H1 (cell line): Measurements from ENCODE around the gene ELAPOR2. TPM values are rescaled to one million over a fixed set of nuclear protein-coding genes. Genes with fewer than 3 reads are reported as not detected.

Experiments used
- CTCF ChIA-PET: fragments of 300-600 bp; sonication (Branson Sonifier 250); formaldehyde crosslinking; loops from one replicate; lab custom pipeline; 2021; ENCODE audit not compliant: partially characterized antibody; lab: Charles Lee
- POLR2A ChIA-PET: fragments of 300-600 bp; sonication (Branson Sonifier 250); formaldehyde crosslinking; loops from one replicate; lab custom pipeline; 2021; ENCODE audit warnings: inconsistent platforms; ENCODE audit not compliant: partially characterized antibody; lab: Charles Lee
- DNase-seq, 2 experiments: peaks; one replicate each; pipeline versions ENCODE4 v3.0.0 to v3.0.0-alpha.2; 2010 to 2022; ENCODE audit warnings: low spot score in 2 of 2, low read depth in 1 of 2, mixed read lengths in 1 of 2
- FAIRE-seq: peaks from 2 replicates; lab custom pipeline; 2011; peaks lifted over from hg19 to GRCh38; lab: Jason Lieb, UNC
- H2AFZ ChIP-seq: 2 replicates; pipeline ENCODE4 v1.8.1; 2012; ENCODE audit warnings: low read length, inconsistent platforms
- H2AK5ac ChIP-seq: 2 replicates; pipeline ENCODE4 v1.6.1; 2013; ENCODE audit warnings: low read depth, low read length
- H2BK120ac ChIP-seq: replicated peaks from 2 replicates; pipeline ENCODE3; 2013; ENCODE audit warnings: low read depth, low read length, inconsistent platforms
- H2BK12ac ChIP-seq: 2 replicates; pipeline ENCODE4 v1.6.1; 2013; ENCODE audit warnings: low read depth, low read length
- H2BK15ac ChIP-seq: 2 replicates; pipeline ENCODE4 v1.6.1; 2013; ENCODE audit warnings: low read length
- H2BK20ac ChIP-seq: 2 replicates; pipeline ENCODE4 v1.6.1; 2013; ENCODE audit warnings: low read length
- H2BK5ac ChIP-seq: 2 replicates; pipeline ENCODE4 v1.6.1; 2013; ENCODE audit warnings: low read depth, low read length
- H3K14ac ChIP-seq: 2 replicates; pipeline ENCODE4 v1.6.1; 2013; ENCODE audit warnings: inconsistent platforms; ENCODE audit not compliant: insufficient read length
- H3K18ac ChIP-seq: 2 replicates; pipeline ENCODE4 v1.6.1; 2013; ENCODE audit warnings: low read length; ENCODE audit errors: extremely low read depth
- H3K23ac ChIP-seq: 2 replicates; pipeline ENCODE4 v1.6.1; 2013; ENCODE audit warnings: inconsistent platforms; ENCODE audit not compliant: insufficient read length
- H3K23me2 ChIP-seq: 2 replicates; pipeline ENCODE4 v1.6.1; 2013; ENCODE audit warnings: low read depth, low read length
- H3K27ac ChIP-seq: 2 replicates; pipeline ENCODE4 v1.6.1; 2011; ENCODE audit warnings: low read depth, low read length, inconsistent platforms
- H3K27me3 ChIP-seq, 4 experiments: replicated peaks in 1 of 4; 1 replicate in 1 of 4; 2 replicates in 3 of 4; pipeline versions ENCODE4 v1.6.1 to v1.8.1; 2011 to 2013; ENCODE audit warnings: low read length in 3 of 4, mild to moderate bottlenecking in 3 of 4, inconsistent platforms in 2 of 4, mixed read lengths in 2 of 4, moderate library complexity in 1 of 4; ENCODE audit not compliant: control insufficient read depth in 3 of 4, insufficient read depth in 3 of 4; ENCODE audit errors: extremely low read depth in 1 of 4
- H3K36me3 ChIP-seq, 4 experiments: 2 replicates each; pipeline versions ENCODE4 v1.6.1 to v1.8.1; 2011 to 2013; ENCODE audit warnings: mild to moderate bottlenecking in 4 of 4, low read length in 3 of 4, moderate library complexity in 2 of 4, control low read depth in 1 of 4, inconsistent platforms in 1 of 4; ENCODE audit not compliant: insufficient read depth in 4 of 4, control insufficient read depth in 2 of 4
- H3K4ac ChIP-seq: replicated peaks from 2 replicates; pipeline ENCODE3; 2013; ENCODE audit warnings: low read length, low read depth, mixed read lengths, inconsistent platforms; ENCODE audit not compliant: insufficient read length
- H3K4me1 ChIP-seq, 4 experiments: replicated peaks in 1 of 4; 1 replicate in 1 of 4; 2 replicates in 3 of 4; pipeline versions ENCODE4 v1.6.1 to v1.8.1; 2011 to 2013; ENCODE audit warnings: low read length in 3 of 4, inconsistent platforms in 2 of 4, mixed read lengths in 1 of 4; ENCODE audit not compliant: insufficient read depth in 4 of 4, control insufficient read depth in 3 of 4
- H3K4me2 ChIP-seq, 2 experiments: 2 replicates each; pipeline versions ENCODE4 v1.6.1 to v1.8.1; 2011 to 2013; ENCODE audit warnings: low read depth in 2 of 2, low read length in 2 of 2, control low read depth in 1 of 2, inconsistent platforms in 1 of 2, mild to moderate bottlenecking in 1 of 2; ENCODE audit not compliant: insufficient read depth in 1 of 2
- H3K4me3 ChIP-seq, 4 experiments: fragments of 200-600, 300-600 bp in 1 of 4; sonication (generic), shearing (Covaris generic), sonication (Bioruptor Twin) in 1 of 4; 2 replicates each; pipeline versions ENCODE4 v1.5.1 to v1.8.1; 2011 to 2016; ENCODE audit warnings: low read length in 4 of 4, low read depth in 3 of 4, control low read depth in 2 of 4, inconsistent platforms in 2 of 4, mild to moderate bottlenecking in 2 of 4, mixed read lengths in 1 of 4, moderate library complexity in 1 of 4; ENCODE audit not compliant: insufficient read depth in 2 of 4; ENCODE audit errors: extremely low read depth in 1 of 4
- H3K56ac ChIP-seq: replicated peaks from 2 replicates; pipeline ENCODE3; 2013; ENCODE audit warnings: low read depth, mild to moderate bottlenecking, mixed read lengths, low read length, inconsistent platforms; ENCODE audit not compliant: insufficient read length
- H3K79me1 ChIP-seq: 2 replicates; pipeline ENCODE4 v1.6.1; 2013; ENCODE audit warnings: low read depth, low read length, control low read depth
- H3K79me2 ChIP-seq, 2 experiments: 2 replicates each; pipeline versions ENCODE4 v1.6.1 to v1.8.1; 2012 to 2013; ENCODE audit warnings: low read length in 2 of 2, mild to moderate bottlenecking in 2 of 2, inconsistent platforms in 1 of 2; ENCODE audit not compliant: insufficient read depth in 2 of 2, control insufficient read depth in 1 of 2
- H3K9ac ChIP-seq, 4 experiments: replicated peaks in 1 of 4; 1 replicate in 1 of 4; 2 replicates in 3 of 4; pipeline versions ENCODE4 v1.6.1 to v1.8.1; 2011 to 2013; ENCODE audit warnings: low read depth in 3 of 4, low read length in 3 of 4, control low read depth in 2 of 4, mild to moderate bottlenecking in 2 of 4, moderate library complexity in 2 of 4, inconsistent platforms in 1 of 4; ENCODE audit errors: extremely low read depth in 1 of 4
- H3K9me3 ChIP-seq, 2 experiments: 2 replicates each; pipeline versions ENCODE4 v1.6.1 to v1.8.1; 2012 to 2013; ENCODE audit warnings: mild to moderate bottlenecking in 2 of 2, moderate library complexity in 2 of 2, control low read depth in 1 of 2, inconsistent platforms in 1 of 2, low read depth in 1 of 2, low read length in 1 of 2, mixed read lengths in 1 of 2; ENCODE audit not compliant: insufficient read depth in 2 of 2
- H4K20me1 ChIP-seq, 2 experiments: replicated peaks in 1 of 2; 2 replicates each; pipeline versions ENCODE3 to v1.8.1; 2011 to 2013; ENCODE audit warnings: inconsistent platforms in 2 of 2, low read length in 2 of 2, mild to moderate bottlenecking in 1 of 2; ENCODE audit not compliant: insufficient read depth in 2 of 2, control insufficient read depth in 1 of 2
- H4K5ac ChIP-seq: 2 replicates; pipeline ENCODE4 v1.6.1; 2013; ENCODE audit warnings: low read length, low read depth, mixed read lengths, inconsistent platforms; ENCODE audit not compliant: insufficient read length
- H4K8ac ChIP-seq: 2 replicates; pipeline ENCODE4 v1.8.0; 2013; ENCODE audit warnings: mild to moderate bottlenecking, moderate library complexity, low read length, inconsistent platforms; ENCODE audit not compliant: insufficient read depth; ENCODE audit errors: extremely low read depth
- H4K91ac ChIP-seq: replicated peaks from 2 replicates; pipeline ENCODE3; 2013; ENCODE audit warnings: low read length, mixed read lengths, inconsistent platforms; ENCODE audit not compliant: insufficient read length
- CBX5 ChIP-seq: fragments of 300-800, 300-1000 bp; sonication (generic); IDR thresholded peaks from 2 replicates; pipeline ENCODE4 v1.7.1; 2016; ENCODE audit warnings: antibody characterized with exemption, low read length, low read depth
- CEBPB ChIP-seq: IDR thresholded peaks from 2 replicates; pipeline ENCODE4 v1.6.1; 2012; ENCODE audit warnings: low read depth, low read length
- CHD1 ChIP-seq: IDR thresholded peaks from 2 replicates; pipeline ENCODE4 v1.6.1; 2012; ENCODE audit warnings: low read depth, low read length, improper control_type of control experiment
- EP300 ChIP-seq, 2 experiments: IDR thresholded peaks; 1 replicate in 1 of 2; 2 replicates in 1 of 2; pipeline ENCODE4 v1.6.1; 2011 to 2012; ENCODE audit warnings: low read depth in 2 of 2, low read length in 2 of 2, mild to moderate bottlenecking in 2 of 2, borderline replicate concordance in 1 of 2, inconsistent platforms in 1 of 2, moderate library complexity in 1 of 2
- HDAC2 ChIP-seq, 2 experiments: fragments of 300-600 bp in 1 of 2; sonication (generic) in 1 of 2; IDR thresholded peaks; 2 replicates each; pipeline ENCODE4 v1.6.1; 2011 to 2012; ENCODE audit warnings: low read depth in 2 of 2, low read length in 2 of 2, mild to moderate bottlenecking in 2 of 2, moderate library complexity in 2 of 2, borderline replicate concordance in 1 of 2, inconsistent platforms in 1 of 2
- KDM1A ChIP-seq: fragments of 200-600, 300-600 bp; sonication (generic); IDR thresholded peaks from 2 replicates; pipeline ENCODE4 v1.7.1; 2016; ENCODE audit warnings: mild to moderate bottlenecking, low read length, borderline replicate concordance
- KDM4A ChIP-seq: IDR thresholded peaks from one replicate; pipeline ENCODE4 v1.7.1; 2012; ENCODE audit warnings: low read depth, mild to moderate bottlenecking, moderate library complexity, low read length, inconsistent platforms; ENCODE audit not compliant: severe bottlenecking
- SIN3A ChIP-seq, 2 experiments: IDR thresholded peaks in 1 of 2; conservative IDR thresholded peaks in 1 of 2; 2 replicates each; pipeline ENCODE4 v1.6.1; 2011 to 2012; ENCODE audit warnings: low read length in 2 of 2, improper control_type of control experiment in 1 of 2, low read depth in 1 of 2, mild to moderate bottlenecking in 1 of 2
- SIRT6 ChIP-seq: IDR thresholded peaks from one replicate; pipeline ENCODE4 v1.7.1; 2012; ENCODE audit warnings: low read length, inconsistent platforms
- SP1 ChIP-seq: IDR thresholded peaks from 2 replicates; pipeline ENCODE4 v1.6.1; 2011; ENCODE audit warnings: low read depth, low read length
- TBP ChIP-seq: IDR thresholded peaks from 2 replicates; pipeline ENCODE4 v1.6.1; 2011; ENCODE audit warnings: low read depth, low read length, improper control_type of control experiment
- WGBS, 2 experiments: shearing (Covaris generic) in 1 of 2; methylation state at CpG; one replicate each; pipeline versions ENCODE4 v1.1.6 to v1.1.7; 2013 to 2015; ENCODE audit warnings: low lambda C conversion rate in 2 of 2, mixed read lengths in 2 of 2, inconsistent platforms in 1 of 2, low coverage in 1 of 2, missing lambda C conversion rate in 1 of 2; ENCODE audit not compliant: insufficient replicate concordance in 2 of 2, insufficient coverage in 1 of 2, insufficient read length in 1 of 2; ENCODE audit errors: extremely low coverage in 1 of 2, missing lambda C conversion rate in 1 of 2; 5-methylcytosine and 5-hydroxymethylcytosine counted together
- polyA plus RNA-seq, 7 experiments: library from polyadenylated mRNA; depleted of rRNA in 3 of 7; stranded (reverse) in 5 of 7; unstranded in 2 of 7; fragments of >200 nt in 5 of 7; fragments of 200-250 nt in 2 of 7; gene quantifications; 1 replicate in 5 of 7; 2 replicates in 1 of 7; 4 replicates in 1 of 7; pipeline versions ENCODE4 v1.2.1 to v1.2.3, GENCODE V29; 2011 to 2013; ENCODE audit warnings: missing spikeins in 2 of 7, mixed read lengths in 2 of 7
- total RNA-seq: library from RNA; stranded (reverse); fragmentation: NEBNext Ultra II Directional; extraction: Animal tissue kit (Norgen Biotek cat#: 25700); gene quantifications from 2 replicates; pipeline ENCODE4 v1.2.1, GENCODE V29; 2021

Gene ELAPOR2
- total and polyA plus RNA-seq, 2 of the 8 experiments (the other 6 are each of a cell fraction or from before 2014, with no cell fraction given) = 12.9 to 32.9 TPM

GRCh38 chr7:87058744-87059524 lies 520 bp downstream of the ELAPOR2 start:
- Histone ChIP-seq H3K14ac (no peak overlapping the region), H3K9ac (peak overlapping the region in 2 of 4 experiments; percentile 16 to 27; a peak in 3 of 7 replicates), H2BK12ac (no peak overlapping the region), H3K56ac (no peak overlapping the region), H4K20me1 (no peaks in the 10 kb centered on the region), H3K23ac (no peak overlapping the region), H3K18ac (no peak overlapping the region; the same call in 1 of the 2 replicates), H4K8ac (no peak overlapping the region; the same call in 1 of the 2 replicates), H3K79me1 (no peaks in the 10 kb centered on the region), H3K36me3 (no peaks in the 10 kb centered on the region), H3K9me3 (no peaks in the 10 kb centered on the region), H3K79me2 (no peaks in the 10 kb centered on the region), H3K4me1 (peaks cover 0 to 3% (median 0%) of the 10 kb centered on the region in 4 experiments; a peak in 2 of 7 replicates), H2BK20ac (no peak overlapping the region), H3K4me2 (peak overlapping the region; percentile 52 to 90), H2BK15ac (no peak overlapping the region), H3K4ac (no peak overlapping the region), H3K4me3 (peak overlapping the region; percentile 57 to 78 (median 70)), H4K91ac (no peak overlapping the region), H2BK5ac (no peak overlapping the region), H2BK120ac (no peak overlapping the region), H2AK5ac (no peak overlapping the region), H3K23me2 (peaks cover 8% of the 10 kb centered on the region), H2AFZ (peak overlapping the region; percentile 93), H3K27ac (no peak overlapping the region), H3K27me3 (peaks cover 0 to 5% (median 0%) of the 10 kb centered on the region in 4 experiments; a peak in 4 of 7 replicates), H4K5ac (no peak overlapping the region)
- WGBS, 2 experiments = 3% methylated on average over 37 of the region's 40 CpGs; no CpG with 5 or more reads in 1 of the 2 experiments
- FAIRE-seq = no peak
- DNase-seq = peak in 1 of 2 experiments; percentile 10
- ChIA-PET POLR2A (interaction anchor here (1.3 to 2.7 kb wide), 3 partner anchors 19 to 95 kb away, joined by 3 to 14 read pairs (median 6); partner anchors contain the start of gene DMTF1), CTCF (interaction anchor here (0.7 to 4.0 kb wide), 17 partner anchors 10 to 178 kb away, joined by 3 to 34 read pairs (median 4); partner anchors contain the start of gene DMTF1)
- TF ChIP-seq SP1 (no peak), KDM4A (peak; percentile 50), SIN3A (conservative IDR thresholded peaks at IDR 0.05 in 1 of 2, IDR thresholded peaks at IDR 0.05 in 1 of 2; ENCODE audit: low read depth in 1 of 2, low read length in 2 of 2) (peak in 1 of 2 experiments; percentile 73; a peak in 1 of 4 replicates), CEBPB (no peak), CHD1 (no peak), HDAC2 (IDR thresholded peaks at IDR 0.05; ENCODE audit: borderline replicate concordance in 1 of 2, low read depth in 2 of 2, low read length in 2 of 2) (peak in 1 of 2 experiments; percentile 47; a peak in 1 of 4 replicates), KDM1A (no peak), CBX5 (no peak), SIRT6 (no peak), TBP (peak; percentile 54; the same call in 1 of the 2 replicates), EP300 (IDR thresholded peaks at IDR 0.05; ENCODE audit: borderline replicate concordance in 1 of 2, low read depth in 2 of 2, low read length in 2 of 2) (no peak)
